MM.1S (cell line): Measurements from ENCODE around the gene CENPX.

Experiments used
- DNase-seq: peaks from one replicate; pipeline ENCODE4 v3.0.0-alpha.2; 2015
- H2AFZ ChIP-seq: fragments of 300-600 bp; sonication (generic); 2 replicates; pipeline ENCODE4 v1.6.0; 2016; ENCODE audit warnings: antibody characterized with exemption, low read length
- H3F3A ChIP-seq: fragments of 300-600 bp; sonication (generic); 2 replicates; pipeline ENCODE4 v1.6.1; 2016; ENCODE audit warnings: mild to moderate bottlenecking, antibody characterized with exemption, low read length, moderate library complexity, mixed read lengths; ENCODE audit not compliant: insufficient read depth
- H3K27ac ChIP-seq: fragments of 300-600 bp; sonication (generic); 2 replicates; pipeline ENCODE4 v1.5.1; 2016; ENCODE audit warnings: mild to moderate bottlenecking, low read length
- H3K27me3 ChIP-seq: fragments of 300-600 bp; sonication (generic); replicated peaks from 2 replicates; pipeline ENCODE4 v1.6.0; 2016; ENCODE audit warnings: low read length; ENCODE audit not compliant: insufficient read depth
- H3K36me3 ChIP-seq: fragments of 300-600 bp; sonication (generic); replicated peaks from 2 replicates; pipeline ENCODE4 v1.6.1; 2016; ENCODE audit warnings: mild to moderate bottlenecking, low read length, mixed read lengths; ENCODE audit not compliant: insufficient read depth
- H3K4me1 ChIP-seq: fragments of 300-600 bp; sonication (generic); 2 replicates; pipeline ENCODE4 v1.6.1; 2016; ENCODE audit warnings: low read length, mixed read lengths
- H3K4me2 ChIP-seq: fragments of 300-600 bp; sonication (generic); 2 replicates; pipeline ENCODE4 v1.6.0; 2016; ENCODE audit warnings: low read depth, low read length
- H3K4me3 ChIP-seq: fragments of 300-600 bp; sonication (generic); 2 replicates; pipeline ENCODE4 v1.5.1; 2016; ENCODE audit warnings: low read length, mixed read lengths
- H3K79me2 ChIP-seq: fragments of 300-600 bp; sonication (generic); 2 replicates; pipeline ENCODE4 v1.6.1; 2016; ENCODE audit warnings: mixed run types, low read length, mixed read lengths
- H3K9ac ChIP-seq: fragments of 300-600 bp; sonication (generic); 2 replicates; pipeline ENCODE4 v1.6.1; 2016; ENCODE audit warnings: low read length, mixed read lengths
- H3K9me2 ChIP-seq: fragments of 300-600 bp; sonication (generic); replicated peaks from 2 replicates; pipeline ENCODE4 v1.6.1; 2016; ENCODE audit warnings: mild to moderate bottlenecking, low read length, mixed read lengths; ENCODE audit not compliant: insufficient read depth
- H3K9me3 ChIP-seq: fragments of 300-600 bp; sonication (generic); replicated peaks from 2 replicates; pipeline ENCODE4 v1.6.1; 2016; ENCODE audit warnings: mild to moderate bottlenecking, low read length, mixed read lengths; ENCODE audit not compliant: insufficient read depth
- H4K20me1 ChIP-seq: fragments of 300-600 bp; sonication (generic); 2 replicates; pipeline ENCODE4 v1.6.1; 2016; ENCODE audit warnings: mild to moderate bottlenecking, low read length, moderate library complexity, mixed read lengths; ENCODE audit not compliant: insufficient read depth
- EZH2 ChIP-seq: fragments of 300-600 bp; sonication (generic); optimal IDR thresholded peaks from 2 replicates; pipeline ENCODE3; 2017; ENCODE audit warnings: low read depth, mild to moderate bottlenecking, antibody characterized with exemption, low read length, mixed read lengths
- EZH2phosphoT487 ChIP-seq: fragments of 300-600 bp; sonication (generic); IDR thresholded peaks from 2 replicates; pipeline ENCODE4 v1.6.1; 2018; ENCODE audit warnings: antibody characterized with exemption, low read length
- TF ChIP-seq, protein P1 (sequence below): fragments of 300-600 bp; sonication (generic); IDR thresholded peaks from 2 replicates; pipeline ENCODE4 v1.5.1; 2016; ENCODE audit warnings: antibody characterized with exemption, low read length, mixed read lengths

The CENPX gene

DNA sequence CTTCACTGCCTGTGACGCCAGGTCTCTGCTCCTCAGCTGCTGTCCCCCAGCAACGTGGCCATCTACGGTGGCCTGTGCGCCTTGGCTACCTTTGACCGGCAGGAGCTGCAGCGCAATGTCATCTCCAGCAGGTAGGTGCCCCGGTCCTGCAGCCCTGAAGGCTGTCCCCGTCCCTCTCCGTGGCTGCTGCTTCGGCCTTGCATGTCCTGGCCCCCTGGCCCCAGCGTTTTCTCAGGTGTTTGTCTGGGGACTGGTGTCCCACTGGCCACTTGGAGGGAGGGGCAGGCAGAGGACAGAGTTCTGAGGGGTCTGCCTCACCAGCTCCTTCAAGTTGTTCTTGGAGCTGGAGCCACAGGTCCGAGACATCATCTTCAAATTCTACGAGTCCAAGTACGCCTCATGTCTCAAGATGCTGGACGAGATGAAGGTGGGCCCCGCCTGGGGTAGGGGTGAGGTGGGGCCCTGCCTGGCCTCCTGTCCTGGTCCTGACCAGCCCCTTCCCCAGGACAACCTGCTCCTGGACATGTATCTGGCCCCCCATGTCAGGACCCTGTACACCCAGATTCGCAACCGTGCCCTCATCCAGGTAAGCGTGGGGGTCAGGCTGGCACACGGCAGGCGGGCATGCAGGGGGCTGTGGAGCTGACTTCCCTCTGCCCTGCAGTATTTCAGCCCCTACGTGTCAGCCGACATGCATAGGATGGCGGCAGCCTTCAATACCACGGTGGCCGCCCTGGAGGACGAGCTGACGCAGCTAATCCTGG, 33.5 kb upstream of the CENPX start:
- H4K20me1 ChIP-seq = no peaks in the 10 kb centered on the region
- H3K9me3 ChIP-seq = no peaks in the 10 kb centered on the region
- no peak overlapping the region for H3K27ac ChIP-seq
- no peaks in the 10 kb centered on the region for H3K27me3 ChIP-seq
- H3K9me2 ChIP-seq = no peaks in the 10 kb centered on the region
- peaks cover 7% of the 10 kb centered on the region; the same call in 1 of the 2 replicates for H3K4me1 ChIP-seq
- no peak overlapping the region for H3K4me3 ChIP-seq
- peaks cover 3% of the 10 kb centered on the region; the same call in 1 of the 2 replicates for H3F3A ChIP-seq
- H2AFZ ChIP-seq = no peak overlapping the region
- no peaks in the 10 kb centered on the region for H3K36me3 ChIP-seq
- H3K9ac ChIP-seq = no peak overlapping the region
- H3K4me2 ChIP-seq = no peak overlapping the region
- no peak for DNase-seq
- TF ChIP-seq EZH2 = no peak
- TF ChIP-seq, protein P1, sequence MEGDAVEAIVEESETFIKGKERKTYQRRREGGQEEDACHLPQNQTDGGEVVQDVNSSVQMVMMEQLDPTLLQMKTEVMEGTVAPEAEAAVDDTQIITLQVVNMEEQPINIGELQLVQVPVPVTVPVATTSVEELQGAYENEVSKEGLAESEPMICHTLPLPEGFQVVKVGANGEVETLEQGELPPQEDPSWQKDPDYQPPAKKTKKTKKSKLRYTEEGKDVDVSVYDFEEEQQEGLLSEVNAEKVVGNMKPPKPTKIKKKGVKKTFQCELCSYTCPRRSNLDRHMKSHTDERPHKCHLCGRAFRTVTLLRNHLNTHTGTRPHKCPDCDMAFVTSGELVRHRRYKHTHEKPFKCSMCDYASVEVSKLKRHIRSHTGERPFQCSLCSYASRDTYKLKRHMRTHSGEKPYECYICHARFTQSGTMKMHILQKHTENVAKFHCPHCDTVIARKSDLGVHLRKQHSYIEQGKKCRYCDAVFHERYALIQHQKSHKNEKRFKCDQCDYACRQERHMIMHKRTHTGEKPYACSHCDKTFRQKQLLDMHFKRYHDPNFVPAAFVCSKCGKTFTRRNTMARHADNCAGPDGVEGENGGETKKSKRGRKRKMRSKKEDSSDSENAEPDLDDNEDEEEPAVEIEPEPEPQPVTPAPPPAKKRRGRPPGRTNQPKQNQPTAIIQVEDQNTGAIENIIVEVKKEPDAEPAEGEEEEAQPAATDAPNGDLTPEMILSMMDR = no peak
- TF ChIP-seq EZH2phosphoT487 = no peak
- peaks cover 21% of the 10 kb centered on the region for H3K79me2 ChIP-seq

DNA sequence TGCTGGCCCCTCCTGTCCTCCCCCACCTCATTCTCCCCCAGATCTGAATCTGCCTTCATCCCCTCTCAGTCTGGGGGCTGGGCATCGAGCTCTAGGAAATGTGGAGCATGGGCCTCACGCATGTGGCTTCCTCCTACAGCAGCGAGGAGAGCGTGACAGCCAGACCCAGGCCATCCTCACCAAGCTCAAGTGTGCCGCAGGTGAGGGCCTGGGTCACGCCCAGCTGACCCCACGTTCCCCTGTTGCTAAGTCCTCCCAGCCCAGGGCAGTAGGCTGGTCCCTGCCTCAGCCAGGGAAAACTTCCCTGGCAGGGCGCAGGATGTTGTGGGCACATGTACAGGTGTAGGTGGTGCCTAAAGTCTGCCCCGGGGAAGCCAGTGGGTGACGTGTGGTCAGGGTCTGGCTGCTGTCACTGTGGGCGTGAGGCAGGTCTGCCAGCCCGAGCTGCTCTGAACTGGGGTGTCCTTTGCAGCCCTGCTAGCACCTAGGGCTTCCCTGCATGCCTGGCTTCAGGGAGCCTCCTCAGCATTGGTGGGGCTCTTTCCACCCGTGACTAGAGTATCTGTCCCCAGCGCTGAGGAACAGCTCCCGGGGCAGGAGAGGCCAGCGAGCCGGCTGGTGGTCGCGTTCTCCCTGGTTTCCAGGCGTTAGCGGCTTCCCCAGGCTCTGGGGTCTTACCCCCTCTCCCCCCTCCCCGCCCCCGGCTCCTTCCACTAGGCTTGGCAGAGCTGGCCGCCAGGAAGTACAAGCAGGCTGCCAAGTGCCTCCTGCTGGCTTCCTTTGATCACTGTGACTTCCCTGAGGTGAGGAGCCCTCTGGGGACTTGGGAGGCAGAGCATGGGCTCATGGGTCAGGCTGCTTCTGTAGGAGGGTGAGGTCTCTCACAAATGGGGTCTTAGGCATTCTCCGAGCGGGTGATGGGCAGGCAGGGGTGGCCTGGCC, 32.6 kb upstream of the CENPX start:
- no peaks in the 10 kb centered on the region for H4K20me1 ChIP-seq
- no peak for DNase-seq

DNA sequence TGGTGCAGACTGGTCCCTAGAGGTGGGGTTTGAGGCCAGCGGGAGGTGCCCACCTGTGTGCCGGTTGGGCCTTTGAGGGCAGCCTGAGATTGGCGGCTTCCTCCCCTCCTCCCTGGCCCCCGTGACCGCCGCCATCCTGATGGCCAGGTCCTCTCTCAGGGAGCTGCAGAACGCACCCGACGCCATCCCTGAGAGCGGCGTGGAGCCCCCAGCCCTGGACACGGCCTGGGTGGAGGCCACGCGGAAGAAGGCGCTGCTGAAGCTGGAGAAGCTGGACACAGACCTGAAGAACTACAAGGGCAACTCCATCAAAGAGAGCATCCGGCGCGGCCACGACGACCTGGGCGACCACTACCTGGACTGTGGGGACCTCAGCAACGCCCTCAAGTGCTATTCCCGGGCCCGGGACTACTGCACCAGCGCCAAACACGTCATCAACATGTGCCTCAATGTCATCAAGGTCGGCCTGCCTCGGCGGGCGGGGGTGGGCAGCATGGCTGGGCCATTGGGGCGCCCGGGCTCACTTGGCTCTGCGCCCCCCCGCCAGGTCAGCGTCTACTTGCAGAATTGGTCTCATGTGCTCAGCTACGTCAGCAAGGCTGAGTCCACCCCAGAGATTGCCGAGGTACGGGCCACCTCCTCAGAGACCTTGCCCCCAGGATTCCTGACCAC, 31.8 kb upstream of the CENPX start:
- H3K36me3 ChIP-seq = no peaks in the 10 kb centered on the region
- H3K4me2 ChIP-seq = no peak overlapping the region
- H3K79me2 ChIP-seq = peaks cover 24% of the 10 kb centered on the region
- H4K20me1 ChIP-seq = no peaks in the 10 kb centered on the region
- TF ChIP-seq, protein P1 = no peak
- TF ChIP-seq EZH2 (no peak), EZH2phosphoT487 (no peak)
- no peaks in the 10 kb centered on the region for H3K9me2 ChIP-seq
- H3F3A ChIP-seq = no peaks in the 10 kb centered on the region; the same call in 1 of the 2 replicates
- H3K27me3 ChIP-seq = no peaks in the 10 kb centered on the region
- no peak overlapping the region for H3K9ac ChIP-seq
- no peak for DNase-seq
- H2AFZ ChIP-seq = no peak overlapping the region
- no peak overlapping the region for H3K4me3 ChIP-seq
- H3K4me1 ChIP-seq = peaks cover 7% of the 10 kb centered on the region; the same call in 1 of the 2 replicates
- H3K9me3 ChIP-seq = no peaks in the 10 kb centered on the region
- no peak overlapping the region for H3K27ac ChIP-seq

More for the DNA sequence above, 32.6 kb upstream of the CENPX start:
- Histone ChIP-seq H3K4me3 (no peak overlapping the region), H3K9ac (no peak overlapping the region), H3K9me2 (no peaks in the 10 kb centered on the region), H3K27me3 (no peaks in the 10 kb centered on the region), H2AFZ (no peak overlapping the region), H3K79me2 (peaks cover 24% of the 10 kb centered on the region), H3F3A (peaks cover 3% of the 10 kb centered on the region; the same call in 1 of the 2 replicates), H3K4me1 (peaks cover 7% of the 10 kb centered on the region; the same call in 1 of the 2 replicates), H3K27ac (no peak overlapping the region), H3K4me2 (no peak overlapping the region), H3K9me3 (no peaks in the 10 kb centered on the region), H3K36me3 (no peaks in the 10 kb centered on the region)
- no peak for TF ChIP-seq EZH2
- no peak for TF ChIP-seq EZH2phosphoT487
- TF ChIP-seq, protein P1 = no peak
